GM19328 (cell line): ENCODE measurements around the gene ACOX2.
A peak's percentile ranks its signal among the peaks of the same experiment; 100 is the strongest.
"Not testable (repeated sequence)": the region's sequence is repeated elsewhere in the genome, so short reads cannot be mapped to it uniquely, and the experiment has no call there.

Experiments used
- ATAC-seq: cut with Tn5 transposase; IDR thresholded peaks from one replicate; pipeline ENCODE4 v1.9.1; 2021; ENCODE audit warnings: mild to moderate bottlenecking, moderate library complexity; ENCODE audit not compliant: unreplicated experiment

ACOX2 gene

GRCh38 chr3:58535531-58536500, 1.2 kb downstream of the ACOX2 start:
- no peak for ATAC-seq

DNA sequence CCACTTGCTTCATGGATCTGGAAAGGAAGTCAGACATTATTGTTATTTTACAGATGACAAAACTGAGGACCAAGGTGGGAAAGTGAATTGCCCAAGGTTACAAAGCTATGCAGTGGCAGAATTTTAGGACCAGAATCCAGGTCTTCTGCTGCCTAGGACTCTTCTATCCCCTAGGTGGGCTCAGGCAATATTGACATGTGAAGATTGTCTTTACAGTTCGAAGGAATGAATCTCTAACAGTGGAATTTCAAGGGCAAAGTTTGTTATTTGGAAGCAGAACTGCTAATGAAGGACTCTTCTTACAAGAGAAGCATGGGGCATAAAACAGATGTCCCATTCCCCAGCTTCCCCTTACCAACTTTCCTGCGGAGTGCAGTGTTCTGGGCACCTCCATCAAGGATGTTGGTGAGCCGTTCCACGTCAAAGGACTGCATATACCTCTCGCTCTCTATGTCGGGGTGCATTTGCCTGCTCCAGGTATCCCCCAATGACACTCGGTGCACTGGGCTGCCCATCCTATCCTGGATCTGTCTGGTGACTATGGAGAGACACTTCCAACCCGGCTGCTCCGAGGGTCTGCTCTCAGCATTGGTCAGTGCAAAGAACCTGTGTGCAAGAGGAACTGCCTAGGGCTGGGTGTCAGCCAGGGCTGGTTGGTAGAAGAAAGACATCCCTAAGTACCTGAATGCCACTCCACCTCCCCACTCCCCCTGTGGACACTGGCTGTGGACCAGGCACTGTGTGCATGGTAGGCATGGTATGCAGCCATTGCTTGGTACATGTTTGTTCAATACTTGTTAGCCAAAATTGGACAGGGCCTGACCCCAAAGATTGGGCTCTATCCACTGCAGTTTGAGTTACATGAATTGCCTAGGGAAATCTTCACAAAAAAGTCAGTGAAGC, 2.1 kb downstream of the ACOX2 start:
- no peak for ATAC-seq

DNA sequence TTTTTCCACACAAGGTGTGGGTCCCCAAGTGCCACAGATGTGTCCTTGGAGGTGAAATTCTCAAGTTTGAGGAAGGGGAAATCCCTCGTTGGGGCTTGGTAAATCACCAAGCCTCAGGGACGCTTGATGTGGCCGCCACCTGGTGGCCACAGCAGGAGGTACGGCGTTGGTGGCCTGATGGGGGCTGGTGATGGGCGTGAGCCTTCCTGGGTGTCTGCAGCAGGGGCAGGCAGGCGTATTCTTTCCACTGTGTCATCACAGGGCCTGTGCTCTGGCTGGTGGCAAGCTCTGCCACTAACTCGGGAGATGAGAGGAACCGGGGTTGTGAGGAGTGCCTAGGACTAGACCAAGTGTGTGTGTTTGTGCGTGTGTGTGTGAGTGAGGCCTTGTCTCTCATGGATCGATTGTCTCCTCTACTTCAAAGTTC, 4.2 kb downstream of the ACOX2 start:
- ATAC-seq: peak; percentile 87

DNA sequence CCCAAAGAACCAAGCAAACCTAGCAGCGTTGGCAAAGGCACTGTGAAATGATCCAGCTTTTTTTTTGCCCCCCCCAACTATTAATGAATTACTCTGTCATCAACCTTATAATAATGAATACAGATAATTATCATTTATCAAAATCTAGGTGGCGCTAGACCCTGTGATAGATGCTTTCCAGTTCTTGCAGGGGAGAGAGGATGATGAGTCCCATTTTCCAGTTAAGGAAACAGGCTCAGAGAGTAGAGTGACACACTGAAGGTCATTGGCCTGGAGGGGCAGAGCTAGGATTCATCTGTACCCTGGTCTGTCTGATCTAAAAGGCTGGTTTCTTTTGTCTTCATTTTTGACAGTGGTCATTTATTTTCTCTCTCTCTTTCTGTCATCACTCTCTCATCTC, 5.0 kb downstream of the ACOX2 start:
- ATAC-seq: no peak

DNA sequence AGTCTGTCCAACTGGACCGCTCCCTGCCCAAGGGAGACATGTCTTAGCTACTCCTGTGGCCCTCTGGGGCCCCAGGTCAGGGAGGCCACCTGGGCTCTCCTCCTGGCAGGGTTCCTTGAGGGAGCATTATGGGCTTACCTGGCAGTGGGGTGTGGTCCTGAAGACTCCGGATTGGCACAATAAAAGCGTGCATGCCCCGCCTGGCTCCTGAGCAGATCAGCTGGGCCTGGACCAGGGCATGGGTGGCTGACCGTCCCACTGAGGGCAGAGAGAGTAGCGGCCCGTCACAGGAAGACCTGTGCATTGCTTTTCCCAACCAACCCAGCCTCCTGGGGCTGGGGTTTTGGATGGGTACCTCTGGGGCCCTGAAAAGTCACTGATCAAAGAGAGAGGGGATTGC, 5.4 kb downstream of the ACOX2 start:
- ATAC-seq: no peak

- ATAC-seq: no peak
Observed at GRCh38 chr3:58530354-58530865, 6.6 kb downstream of the ACOX2 start.

DNA sequence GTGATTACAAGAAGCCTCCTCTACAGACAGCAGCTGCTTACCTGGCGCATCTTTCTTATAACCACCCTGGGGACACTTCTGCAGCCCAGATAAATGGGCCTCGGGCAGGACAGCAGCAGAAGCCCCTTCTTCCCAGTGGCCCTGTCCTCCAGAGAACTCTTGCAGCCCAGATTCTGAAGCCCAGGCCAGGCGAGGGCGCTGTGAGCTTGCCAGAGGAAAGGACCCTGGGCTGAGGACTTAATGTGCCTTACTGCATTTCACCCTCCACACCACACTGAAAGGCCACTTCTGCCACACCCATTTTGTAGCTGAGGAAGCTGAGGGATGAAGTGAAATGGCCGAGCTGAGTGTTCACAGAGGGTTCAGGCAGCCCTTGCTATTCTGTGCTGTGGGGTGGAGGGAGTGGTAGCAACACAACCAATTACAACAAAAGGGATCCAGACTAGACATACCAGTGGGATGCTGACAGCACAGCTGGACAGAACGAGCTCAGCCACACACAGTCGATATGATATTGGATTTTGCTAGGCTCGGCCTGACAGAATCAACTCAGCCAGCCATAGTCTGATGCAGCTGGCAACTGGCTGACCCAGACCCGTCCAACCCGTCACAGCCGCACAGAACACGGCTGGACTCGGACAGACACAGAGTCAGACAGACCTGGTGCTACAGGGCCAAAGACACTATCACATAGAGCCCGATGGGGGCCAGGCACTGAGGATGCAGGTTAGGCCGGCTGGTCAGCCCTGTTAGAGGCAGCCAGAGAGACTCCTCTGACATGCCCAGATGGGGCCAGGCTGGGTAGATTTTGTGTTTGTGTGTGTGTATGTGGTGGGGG, 7.3 kb downstream of the ACOX2 start:
- no peak for ATAC-seq

GRCh38 chr3:58528629-58529028, 8.4 kb downstream of the ACOX2 start:
- no peak for ATAC-seq

- ATAC-seq: not testable (repeated sequence)
Observed at GRCh38 chr3:58527440-58527839, 9.6 kb downstream of the ACOX2 start.

DNA sequence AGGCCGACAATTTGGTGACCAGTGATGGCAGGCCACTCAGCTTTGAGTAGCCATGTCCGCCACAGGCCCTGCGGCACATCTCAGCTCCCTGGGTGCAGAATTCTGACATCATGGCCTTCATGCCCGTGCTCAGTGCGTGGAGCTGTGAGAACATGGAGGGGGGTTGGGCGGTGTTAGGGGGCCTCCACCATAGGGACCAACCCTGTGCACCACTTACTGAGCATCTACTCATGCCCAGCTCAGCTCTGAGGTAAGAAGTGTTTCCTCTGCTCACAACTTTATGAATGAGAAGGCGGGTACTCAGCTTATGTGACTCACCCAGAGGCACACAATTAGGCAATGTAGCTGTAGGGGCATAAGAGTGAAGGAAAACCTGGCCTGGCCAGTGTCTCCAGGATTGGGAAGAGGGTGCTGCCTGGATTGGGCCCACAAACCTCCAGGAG, 10.5 kb downstream of the ACOX2 start:
- no peak for ATAC-seq

DNA sequence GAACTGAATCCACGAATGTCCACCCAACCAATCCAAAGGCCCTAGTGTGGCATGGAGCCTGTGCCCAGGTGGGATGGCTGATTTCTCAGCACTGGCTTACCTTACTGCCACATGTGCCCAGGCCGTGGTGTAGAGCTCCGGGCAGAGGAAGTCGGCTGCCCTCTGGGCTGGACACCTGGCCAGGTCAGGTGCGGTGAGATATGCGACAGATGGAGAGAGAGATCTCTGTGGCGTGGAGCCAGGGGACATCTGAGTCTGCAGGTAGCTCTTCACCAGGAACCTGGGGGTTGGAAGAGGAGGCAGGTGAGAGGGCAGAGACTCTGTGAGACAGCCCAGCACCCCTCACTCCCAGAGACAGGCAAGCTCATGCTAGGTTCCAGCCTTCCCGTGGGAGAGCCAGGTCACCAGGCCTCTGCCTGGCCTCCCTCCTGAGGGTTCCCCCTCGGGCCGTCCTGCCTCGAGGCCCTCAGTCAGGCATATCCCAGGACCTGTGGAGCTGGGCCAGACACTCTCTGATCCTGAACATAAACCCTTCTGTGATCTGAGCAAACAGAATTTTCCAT, 12.6 kb downstream of the ACOX2 start:
- no peak for ATAC-seq

GRCh38 chr3:58522759-58523425, 14.1 kb downstream of the ACOX2 start:
- ATAC-seq: no peak

- no peak for ATAC-seq
Observed at GRCh38 chr3:58521917-58522631, 14.9 kb downstream of the ACOX2 start.

DNA sequence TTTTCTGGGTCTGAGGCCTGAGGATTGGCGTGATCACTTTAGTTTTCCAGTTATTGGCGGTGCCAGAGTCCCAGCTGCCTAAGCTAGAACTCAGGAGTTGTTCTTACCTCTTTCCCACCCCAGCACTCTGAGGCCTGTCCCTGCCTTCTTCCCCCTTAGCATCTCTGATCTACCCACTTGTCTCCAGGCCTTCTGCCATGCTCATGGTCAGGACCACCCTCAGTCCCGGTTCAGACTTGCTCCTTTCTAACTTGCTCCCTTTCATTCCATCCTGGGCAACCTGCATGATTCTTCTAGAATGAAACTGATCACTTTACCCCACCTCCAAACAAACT, 15.7 kb downstream of the ACOX2 start:
- ATAC-seq: no peak

DNA sequence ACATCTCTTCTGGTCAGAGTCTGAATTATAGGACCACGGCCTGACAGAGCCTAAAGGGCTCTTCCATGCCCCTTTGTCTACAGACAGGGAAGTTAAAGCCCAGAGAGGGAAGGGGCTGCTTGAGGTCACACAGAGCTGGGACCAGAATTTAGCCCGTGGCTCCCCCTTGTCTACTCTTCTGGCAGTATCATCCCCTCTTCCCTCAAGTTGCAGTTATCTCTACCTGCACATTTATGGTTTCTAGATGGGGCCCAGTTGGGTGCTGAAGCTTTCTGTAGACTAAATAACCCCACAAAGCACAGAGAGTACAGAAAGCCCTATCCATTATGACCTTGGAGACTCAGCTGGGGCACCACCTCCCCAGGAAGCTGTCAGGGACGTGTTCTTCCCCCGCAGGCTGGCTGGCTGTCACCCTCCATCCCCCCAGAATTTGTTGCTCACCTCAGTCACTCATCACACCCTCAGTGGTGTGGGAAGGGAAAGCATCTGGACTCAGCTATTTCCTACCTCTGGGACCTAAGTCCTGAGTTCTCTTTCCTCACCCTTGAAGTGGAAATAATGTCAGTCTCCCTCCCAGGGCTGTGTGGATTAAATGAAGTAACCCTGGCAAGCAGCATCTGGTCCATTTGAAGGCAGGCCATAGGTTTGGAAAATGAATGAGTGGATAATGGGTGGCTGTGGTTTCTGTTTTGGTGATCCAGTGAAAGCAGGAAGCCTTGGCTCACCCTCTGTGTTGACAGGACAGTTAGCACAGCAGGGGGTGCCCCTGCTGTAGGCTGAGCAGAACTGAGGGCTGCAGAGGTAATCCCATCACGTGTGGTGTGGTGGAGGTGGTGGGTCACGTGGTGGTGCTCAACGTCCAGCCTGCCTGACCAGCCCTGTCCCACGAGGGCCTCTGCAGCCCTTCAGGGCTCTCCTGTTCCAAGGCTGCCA, 16.3 kb downstream of the ACOX2 start:
- no peak for ATAC-seq

GRCh38 chr3:58519668-58520402, 17.2 kb downstream of the ACOX2 start:
- ATAC-seq: no peak

DNA sequence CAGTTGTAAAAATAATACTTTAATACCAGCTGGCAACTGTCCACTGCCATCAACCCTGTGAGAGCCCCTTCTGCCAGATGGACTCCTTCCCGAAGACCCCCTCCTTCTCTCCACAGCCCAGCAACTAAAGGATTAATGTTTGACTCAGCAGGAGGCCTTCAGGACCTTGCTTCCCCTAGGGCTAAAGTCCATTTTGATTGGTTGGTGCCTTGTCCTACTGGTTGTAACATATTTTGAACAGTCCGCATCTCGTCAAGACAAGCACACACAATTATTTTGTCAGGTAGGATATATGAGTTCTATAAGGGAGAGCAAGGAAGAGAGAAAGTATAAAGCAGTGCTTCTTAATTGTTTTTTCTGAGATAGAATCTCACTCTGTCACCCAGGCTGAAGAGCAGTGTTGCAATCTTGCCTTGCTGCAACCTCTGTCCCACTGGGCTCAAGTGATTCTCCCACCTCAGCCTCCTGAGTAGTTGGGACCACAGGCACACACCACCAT, 18.6 kb downstream of the ACOX2 start:
- no peak for ATAC-seq
